K562 (cell line): ENCODE measurements around the gene CLIP4. TPM values are rescaled to one million over a fixed set of nuclear protein-coding genes. Genes with fewer than 3 reads are reported as not detected.

Source experiments
- PRDM10 ChIP-seq: fragments of 450-650 bp; IDR thresholded peaks from 2 replicates; pipeline ENCODE4 v1.6.1; 2018; ENCODE audit not compliant: partially characterized antibody
- ZBTB40 ChIP-seq, 2 experiments: fragments of 450-650 bp in 1 of 2; sonication (generic) in 1 of 2; formaldehyde crosslinking in 1 of 2; IDR thresholded peaks; 2 replicates each; pipeline versions ENCODE4 v1.7.1 to v1.9.0; 2016 to 2022; ENCODE audit warnings: inconsistent platforms in 1 of 2, mild to moderate bottlenecking in 1 of 2, missing genetic modification reagents in 1 of 2
- ZNF592 ChIP-seq: fragments of 450-650 bp; IDR thresholded peaks from 2 replicates; pipeline ENCODE4 v1.6.1; 2017; ENCODE audit warnings: antibody characterized with exemption, mild to moderate bottlenecking
- polyA plus RNA-seq, 8 experiments: library from polyadenylated mRNA; depleted of rRNA in 4 of 8; stranded (reverse) in 5 of 8; unstranded in 3 of 8; fragments of >200 nt; fragmentation: Nextera tagmentation in 2 of 8; fragmentation: Illumina TruSeq in 1 of 8; extraction: Ambion mirVana in 2 of 8; extraction: Trizol in 1 of 8; gene quantifications; 2 replicates each; pipeline versions ENCODE4 v1.2.1 to v1.2.3, GENCODE V29; 2011 to 2014; ENCODE audit warnings: inconsistent platforms in 1 of 8, missing spikeins in 1 of 8
- total RNA-seq, 7 experiments: library from RNA; depleted of rRNA in 6 of 7; stranded (reverse); fragments of >200 nt in 6 of 7; fragmentation: Illumina TruSeq in 2 of 7; extraction: Trizol in 2 of 7; gene quantifications; 2 replicates each; pipeline versions ENCODE4 v1.2.1 to v1.2.3, GENCODE V29; 2011 to 2021; ENCODE audit warnings: low replicate concordance in 1 of 7

The CLIP4 gene
- total and polyA plus RNA-seq, 9 of the 15 experiments (the other 6 are each of a cell fraction or from before 2014, with no cell fraction given), result 0.03 to 0.38 (median 0.13) TPM; not detected in 5

GRCh38 chr2:29159125-29159524, 43.9 kb downstream of the CLIP4 start (continued):
- TF ChIP-seq ZNF592, result no peak
- TF ChIP-seq PRDM10, result no peak
- no peak for TF ChIP-seq ZBTB40 (IDR thresholded peaks at IDR 0.05)
- no peak for TF ChIP-seq ZBTB40 (CRISPR knock-in tag; IDR thresholded peaks at IDR 0.05)
